GM23338 (cell line): ENCODE measurements around the gene MICAL2. TPM values are rescaled to one million over a fixed set of nuclear protein-coding genes. Genes with fewer than 3 reads are reported as not detected.

Experiments
- ATAC-seq: fragments of 200-7000 bp; cut with Tn5 transposase; 3 replicates; pipeline ENCODE4 v1.9.1; 2020
- DNase-seq: peaks from one replicate; pipeline ENCODE4 v3.0.0-alpha.2; 2015; ENCODE audit warnings: low spot score
- H2AFZ ChIP-seq: fragments of 200-600 bp; sonication (generic); 2 replicates; pipeline ENCODE4 v1.8.0; 2016; ENCODE audit warnings: antibody characterized with exemption, mild to moderate bottlenecking, moderate library complexity
- H3F3A ChIP-seq: fragments of 200-600 bp; sonication (generic); replicated peaks from 2 replicates; pipeline ENCODE4 v1.8.0; 2017; ENCODE audit warnings: antibody characterized with exemption, mixed run types, low read depth
- H3K27ac ChIP-seq: fragments of 200-600 bp; sonication (generic); 2 replicates; pipeline ENCODE4 v1.6.1; 2016; ENCODE audit warnings: low read depth
- H3K27me3 ChIP-seq: fragments of 200-600 bp; sonication (generic); 2 replicates; pipeline ENCODE4 v1.8.0; 2016; ENCODE audit warnings: mild to moderate bottlenecking, mixed run types, moderate library complexity; ENCODE audit not compliant: insufficient read depth
- H3K36me3 ChIP-seq: fragments of 200-600 bp; sonication (generic); 2 replicates; pipeline ENCODE4 v1.8.0; 2016; ENCODE audit warnings: mild to moderate bottlenecking; ENCODE audit not compliant: insufficient read depth
- H3K4me1 ChIP-seq: fragments of 200-600 bp; sonication (generic); 2 replicates; pipeline ENCODE4 v1.8.0; 2016; ENCODE audit warnings: mild to moderate bottlenecking, moderate library complexity; ENCODE audit not compliant: insufficient read depth
- H3K4me2 ChIP-seq: fragments of 200-600 bp; sonication (generic); 2 replicates; pipeline ENCODE4 v1.7.1; 2017; ENCODE audit warnings: mixed run types
- H3K4me3 ChIP-seq: fragments of 200-600 bp; sonication (generic); 2 replicates; pipeline ENCODE4 v1.6.1; 2016; ENCODE audit warnings: mixed run types
- H3K79me2 ChIP-seq: fragments of 200-600 bp; sonication (generic); replicated peaks from 2 replicates; pipeline ENCODE4 v1.8.0; 2017; ENCODE audit warnings: mild to moderate bottlenecking; ENCODE audit not compliant: insufficient read depth
- H3K9me2 ChIP-seq: fragments of 200-600 bp; sonication (generic); 2 replicates; pipeline ENCODE4 v1.8.0; 2017; ENCODE audit not compliant: insufficient read depth
- H4K20me1 ChIP-seq: fragments of 200-600 bp; sonication (generic); replicated peaks from 2 replicates; pipeline ENCODE4 v1.8.0; 2017; ENCODE audit warnings: mild to moderate bottlenecking; ENCODE audit not compliant: insufficient read depth
- H3K27ac Mint-ChIP-seq: 2 replicates; pipeline ENCODE4 v1.8.0; 2020; ENCODE audit warnings: inconsistent platforms, mild to moderate bottlenecking, moderate library complexity, mixed read lengths
- H3K27me3 Mint-ChIP-seq: 3 replicates; pipeline ENCODE4 v1.8.0; 2022; ENCODE audit warnings: low read depth, mild to moderate bottlenecking, moderate library complexity, mixed read lengths, inconsistent platforms; ENCODE audit not compliant: insufficient read depth, poor library complexity
- H3K36me3 Mint-ChIP-seq: 3 replicates; pipeline ENCODE4 v1.8.0; 2021; ENCODE audit warnings: low read depth, mild to moderate bottlenecking, inconsistent platforms, moderate library complexity, mixed read lengths
- H3K4me1 Mint-ChIP-seq: 3 replicates; pipeline ENCODE4 v1.8.0; 2020; ENCODE audit warnings: mild to moderate bottlenecking, inconsistent platforms, mixed read lengths
- H3K4me3 Mint-ChIP-seq: 3 replicates; pipeline ENCODE4 v1.8.0; 2021; ENCODE audit warnings: moderate library complexity, mild to moderate bottlenecking, inconsistent platforms, mixed read lengths
- H3K9me3 Mint-ChIP-seq: 3 replicates; pipeline ENCODE4 v1.8.0; 2020; ENCODE audit warnings: moderate library complexity, mild to moderate bottlenecking, inconsistent platforms, mixed read lengths
- CTCF ChIP-seq, 2 experiments: fragments of 200-600 bp in 1 of 2; sonication (generic) in 1 of 2; conservative IDR thresholded peaks; 2 replicates each; pipeline versions ENCODE4 v1.5.1 to v1.6.1; 2016 to 2017; ENCODE audit warnings: antibody characterized with exemption in 2 of 2, low read depth in 2 of 2, mild to moderate bottlenecking in 2 of 2, moderate library complexity in 1 of 2
- EZH2 ChIP-seq: fragments of 200-600 bp; sonication (generic); IDR thresholded peaks from one replicate; pipeline ENCODE4 v1.8.0; 2017; ENCODE audit warnings: antibody characterized with exemption, mild to moderate bottlenecking, low read depth; ENCODE audit not compliant: unreplicated experiment
- EZH2phosphoT487 ChIP-seq: fragments of 200-600 bp; sonication (generic); IDR thresholded peaks from one replicate; pipeline ENCODE4 v1.8.1; 2018; ENCODE audit warnings: antibody characterized with exemption; ENCODE audit not compliant: unreplicated experiment
- JUNB ChIP-seq: IDR thresholded peaks from one replicate; pipeline ENCODE4 v1.6.1; 2016; ENCODE audit warnings: antibody characterized with exemption; ENCODE audit not compliant: unreplicated experiment
- NANOG ChIP-seq: IDR thresholded peaks from 2 replicates; pipeline ENCODE4 v1.6.1; 2016; ENCODE audit warnings: antibody characterized with exemption, borderline replicate concordance
- POLR2AphosphoS5 ChIP-seq: IDR thresholded peaks from 2 replicates; pipeline ENCODE4 v1.6.1; 2016; ENCODE audit warnings: antibody characterized with exemption, low read depth
- REST ChIP-seq: IDR thresholded peaks from one replicate; pipeline ENCODE4 v1.6.1; 2018; ENCODE audit warnings: antibody characterized with exemption; ENCODE audit not compliant: unreplicated experiment
- STAT1 ChIP-seq: IDR thresholded peaks from one replicate; pipeline ENCODE4 v1.6.1; 2016; ENCODE audit warnings: antibody characterized with exemption; ENCODE audit not compliant: unreplicated experiment
- ZNF114 ChIP-seq: fragments of 250-450 bp; sonication (Bioruptor Pico); IDR thresholded peaks from 2 replicates; pipeline ENCODE4 v1.5.0; 2020; ENCODE audit warnings: mild to moderate bottlenecking, moderate library complexity
- polyA plus RNA-seq: library from polyadenylated mRNA; unstranded; fragments of >200 nt; fragmentation: Nextera tagmentation; extraction: Ambion mirVana; gene quantifications from 2 replicates; pipeline ENCODE4 v1.2.1, GENCODE V29; 2016
- total RNA-seq: library from RNA; depleted of rRNA; stranded (reverse); fragments of >200 nt; shearing (Covaris generic); gene quantifications from 2 replicates; pipeline ENCODE4 v1.2.3, GENCODE V29; 2014

Gene MICAL2
- total and polyA plus RNA-seq, 2 experiments from 2014 or later, result 0.66 to 1.4 TPM

- DNase-seq, result no peak
- no peak for TF ChIP-seq EZH2
- no peak for TF ChIP-seq JUNB
- no peak for TF ChIP-seq POLR2AphosphoS5
- Histone ChIP-seq H3K4me2 (no peak overlapping the region), H2AFZ (no peak overlapping the region), H3K79me2 (no peaks in the 10 kb centered on the region), H4K20me1 (no peaks in the 10 kb centered on the region), H3K4me3 (no peak overlapping the region), H3K4me1 (no peaks in the 10 kb centered on the region), H3K36me3 (no peaks in the 10 kb centered on the region), H3K9me2 (0 out of 2 replicates have a peak, but pooled peaks cover 3% of the 10 kb centered on the region), H3F3A (no peaks in the 10 kb centered on the region), H3K27ac (no peak overlapping the region), H3K27me3 (no peaks in the 10 kb centered on the region)
- H3K4me3 Mint-ChIP-seq, result no peak overlapping the region; the same call in 2 of the 3 replicates
- ATAC-seq, result no peak
- peaks cover 13% of the 10 kb centered on the region for H3K27me3 Mint-ChIP-seq
- H3K9me3 Mint-ChIP-seq, result no peaks in the 10 kb centered on the region
- no peak overlapping the region for H3K27ac Mint-ChIP-seq
- H3K4me1 Mint-ChIP-seq, result no peaks in the 10 kb centered on the region; the same call in 2 of the 3 replicates
- no peaks in the 10 kb centered on the region for H3K36me3 Mint-ChIP-seq
These were observed 164.3 kb downstream of the MICAL2 start for GRCh38 chr11:12274558-12275197.

GRCh38 chr11:12275818-12276217, 165.4 kb downstream of the MICAL2 start:
- TF ChIP-seq STAT1, result no peak
- no peak for TF ChIP-seq CTCF (conservative IDR thresholded peaks at IDR 0.05; ENCODE audit: low read depth in 2 of 2)
- no peak for TF ChIP-seq JUNB
- no peak for TF ChIP-seq EZH2phosphoT487
- TF ChIP-seq NANOG, result no peak
- H2AFZ ChIP-seq, result no peak overlapping the region
- Mint-ChIP-seq H3K4me3 (no peak overlapping the region), H3K27ac (no peak overlapping the region), H3K9me3 (no peaks in the 10 kb centered on the region), H3K36me3 (no peaks in the 10 kb centered on the region), H3K27me3 (peaks cover 7% of the 10 kb centered on the region), H3K4me1 (peaks cover 6% of the 10 kb centered on the region; the same call in 2 of the 3 replicates)
- H4K20me1 ChIP-seq, result no peaks in the 10 kb centered on the region
- ATAC-seq, result no peak
- no peaks in the 10 kb centered on the region for H3K79me2 ChIP-seq
- H3K4me3 ChIP-seq, result no peak overlapping the region
- 0 out of 2 replicates have a peak, but pooled peaks cover 3% of the 10 kb centered on the region for H3K9me2 ChIP-seq
- H3K27me3 ChIP-seq, result no peaks in the 10 kb centered on the region
- no peak overlapping the region for H3K4me2 ChIP-seq
- no peak overlapping the region for H3K27ac ChIP-seq
- H3K4me1 ChIP-seq, result no peaks in the 10 kb centered on the region
- H3K36me3 ChIP-seq, result no peaks in the 10 kb centered on the region
- no peak for DNase-seq
- H3F3A ChIP-seq, result no peaks in the 10 kb centered on the region

GRCh38 chr11:12276356-12276755, 166.0 kb downstream of the MICAL2 start:
- Histone ChIP-seq H3K9me2 (0 out of 2 replicates have a peak, but pooled peaks cover 3% of the 10 kb centered on the region), H3K4me3 (no peak overlapping the region), H3F3A (no peaks in the 10 kb centered on the region), H3K4me1 (no peaks in the 10 kb centered on the region), H3K4me2 (no peak overlapping the region), H4K20me1 (no peaks in the 10 kb centered on the region), H3K79me2 (no peaks in the 10 kb centered on the region), H2AFZ (no peak overlapping the region), H3K36me3 (no peaks in the 10 kb centered on the region), H3K27ac (no peak overlapping the region), H3K27me3 (no peaks in the 10 kb centered on the region)
- ATAC-seq, result no peak
- Mint-ChIP-seq H3K27me3 (peaks cover 7% of the 10 kb centered on the region), H3K36me3 (no peaks in the 10 kb centered on the region), H3K9me3 (no peaks in the 10 kb centered on the region), H3K27ac (no peak overlapping the region), H3K4me3 (no peak overlapping the region), H3K4me1 (peaks cover 6% of the 10 kb centered on the region; the same call in 2 of the 3 replicates)
- DNase-seq, result no peak
- no peak for TF ChIP-seq ZNF114 (CRISPR knock-in tag)
- no peak for TF ChIP-seq REST
